Large intestine (tissue), 3 donors: ENCODE data around the gene GCHFR. TPM values are rescaled to one million over a fixed set of nuclear protein-coding genes. Genes with fewer than 3 reads are reported as not detected.

Experiments used
- DNase-seq, 2 donors: peaks; one replicate each; pipeline versions ENCODE4 v3.0.0 to v3.0.0-alpha.2; 2013
- H3K27ac ChIP-seq: one replicate; pipeline ENCODE4 v1.5.1; 2013; ENCODE audit warnings: low read length
- H3K27me3 ChIP-seq: 2 replicates; pipeline ENCODE4 v1.6.1; 2013; ENCODE audit warnings: low read length; ENCODE audit not compliant: control insufficient read depth, insufficient read depth
- H3K36me3 ChIP-seq: 2 replicates; pipeline ENCODE4 v1.6.1; 2013; ENCODE audit warnings: low read length; ENCODE audit not compliant: control insufficient read depth, insufficient read depth
- H3K4me1 ChIP-seq: one replicate; pipeline ENCODE4 v1.6.1; 2013; ENCODE audit warnings: low read length; ENCODE audit not compliant: control insufficient read depth, insufficient read depth
- H3K4me3 ChIP-seq: one replicate; pipeline ENCODE4 v1.5.1; 2013; ENCODE audit warnings: low read length
- H3K9me3 ChIP-seq: one replicate; pipeline ENCODE4 v1.6.1; 2013; ENCODE audit warnings: mild to moderate bottlenecking, low read depth, low read length, moderate library complexity; ENCODE audit not compliant: control insufficient read depth
- WGBS: methylation state at CpG from one replicate; pipeline ENCODE4 v1.1.5; 2013; ENCODE audit warnings: low lambda C conversion rate; ENCODE audit not compliant: insufficient coverage; 5-methylcytosine and 5-hydroxymethylcytosine counted together
- polyA plus RNA-seq: library from polyadenylated mRNA; unstranded; fragments of 120-200 nt; gene quantifications from one replicate; pipeline ENCODE4 v1.2.1, GENCODE V29; 2013

Gene GCHFR
- polyA plus RNA-seq, 1 donor = 182 TPM

DNA sequence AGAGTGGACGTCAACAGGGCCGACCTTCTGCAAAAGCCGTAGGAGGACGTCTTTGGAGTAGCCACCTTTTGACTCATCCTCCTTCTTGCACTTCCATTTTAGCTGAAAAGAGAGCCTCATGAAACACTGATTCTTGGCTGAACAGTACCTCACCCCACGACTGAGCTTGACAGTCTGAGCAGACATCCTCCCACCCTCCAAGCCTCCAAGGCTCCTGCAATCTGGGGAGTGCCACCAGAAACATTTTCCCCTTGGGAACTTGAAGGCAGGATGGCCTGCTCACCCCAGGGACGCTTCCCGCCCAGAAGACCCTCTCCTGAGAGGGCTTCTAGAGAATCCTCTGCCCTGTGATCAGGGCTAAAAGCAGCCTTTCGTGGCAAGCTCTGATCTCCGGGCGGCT is 11.1 kb downstream of the GCHFR start:
- H3K27me3 ChIP-seq = no peaks in the 10 kb centered on the region
- peaks cover 17% of the 10 kb centered on the region for H3K4me1 ChIP-seq
- peaks cover 71% of the 10 kb centered on the region for H3K36me3 ChIP-seq
- no peak for DNase-seq
- no peak overlapping the region for H3K4me3 ChIP-seq
- no CpG with 5 or more reads among the region's 10 CpGs for WGBS
- no peak overlapping the region for H3K27ac ChIP-seq
- no peaks in the 10 kb centered on the region for H3K9me3 ChIP-seq

DNA sequence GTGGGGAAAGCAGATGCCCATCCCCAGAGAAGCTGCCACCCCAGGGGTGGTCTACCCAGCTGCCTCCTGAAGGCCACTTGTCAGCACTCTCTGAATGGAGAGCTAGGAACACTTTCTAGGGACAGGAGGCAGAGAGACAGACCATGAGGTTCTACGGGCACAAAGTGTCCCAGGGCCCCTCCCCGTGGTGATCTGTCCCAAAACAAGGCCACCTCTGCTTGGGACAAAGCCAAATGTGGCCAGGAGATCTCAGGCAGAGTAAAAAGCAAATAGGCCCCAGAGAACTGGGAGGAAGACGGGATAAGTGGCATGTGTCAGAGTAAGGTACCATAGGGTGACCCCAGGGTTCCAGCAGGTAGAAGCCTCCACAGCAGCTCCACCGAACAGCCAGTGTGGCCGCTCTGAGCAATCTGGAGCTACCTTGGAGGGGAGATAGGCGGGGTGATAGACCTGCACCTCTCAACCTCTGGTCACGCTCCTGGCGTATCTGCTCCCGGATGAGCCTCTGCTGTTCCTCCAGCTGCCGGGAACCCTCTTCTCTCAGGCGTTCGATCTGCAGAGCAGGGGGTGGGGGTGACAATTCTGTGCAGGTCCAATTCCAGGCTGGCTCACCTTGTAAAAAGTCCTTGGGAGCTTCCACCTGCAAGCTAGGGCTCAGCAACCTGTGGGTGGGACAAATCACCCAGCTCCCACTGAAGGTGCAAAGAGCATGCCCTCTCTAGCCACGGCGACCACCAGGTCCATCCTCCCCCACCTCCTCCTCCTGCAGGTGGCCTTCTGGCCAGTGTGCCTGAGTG is 12.1 kb downstream of the GCHFR start:
- peaks cover 8% of the 10 kb centered on the region for H3K4me1 ChIP-seq
- H3K27ac ChIP-seq = no peak overlapping the region
- no peaks in the 10 kb centered on the region for H3K27me3 ChIP-seq
- peaks cover 72% of the 10 kb centered on the region for H3K36me3 ChIP-seq
- no peak for DNase-seq
- H3K4me3 ChIP-seq = no peak overlapping the region
- WGBS = no CpG with 5 or more reads among the region's 14 CpGs
- H3K9me3 ChIP-seq = no peaks in the 10 kb centered on the region

DNA sequence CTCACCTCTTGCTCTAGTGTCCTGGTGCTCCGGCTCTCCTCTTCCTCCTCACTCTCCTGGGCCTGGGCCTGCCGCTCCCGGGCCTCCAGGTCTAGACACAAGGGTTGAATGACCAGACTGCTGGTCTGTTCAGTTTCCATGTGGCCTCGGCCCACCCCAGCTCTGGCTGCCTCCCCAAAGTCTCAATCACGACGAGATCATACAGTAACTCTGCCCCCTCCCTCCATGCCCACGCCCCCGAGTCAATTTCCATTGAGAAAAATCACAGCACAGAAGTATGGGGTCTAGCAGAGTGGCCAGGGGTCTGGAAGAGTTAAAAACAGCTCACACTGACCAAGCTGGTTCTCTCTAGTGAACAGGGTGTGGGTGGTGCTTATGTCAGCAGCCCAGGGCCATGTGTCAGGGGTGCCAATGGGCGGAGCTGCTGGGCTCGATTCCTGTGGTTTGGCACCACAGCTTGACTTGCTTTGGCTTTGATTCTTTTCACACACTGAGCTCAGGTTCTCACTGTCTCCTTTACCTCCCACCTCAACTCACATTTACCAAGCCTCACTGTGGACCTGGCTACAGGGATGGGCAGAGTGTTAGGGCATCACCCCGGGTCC is 12.8 kb downstream of the GCHFR start:
- WGBS = no CpG with 5 or more reads among the region's 11 CpGs
- Histone ChIP-seq H3K4me3 (no peak overlapping the region), H3K27ac (no peak overlapping the region), H3K4me1 (peaks cover under 1% of the 10 kb centered on the region), H3K27me3 (no peaks in the 10 kb centered on the region), H3K9me3 (no peaks in the 10 kb centered on the region), H3K36me3 (peaks cover 70% of the 10 kb centered on the region)
- DNase-seq = no peak

DNA sequence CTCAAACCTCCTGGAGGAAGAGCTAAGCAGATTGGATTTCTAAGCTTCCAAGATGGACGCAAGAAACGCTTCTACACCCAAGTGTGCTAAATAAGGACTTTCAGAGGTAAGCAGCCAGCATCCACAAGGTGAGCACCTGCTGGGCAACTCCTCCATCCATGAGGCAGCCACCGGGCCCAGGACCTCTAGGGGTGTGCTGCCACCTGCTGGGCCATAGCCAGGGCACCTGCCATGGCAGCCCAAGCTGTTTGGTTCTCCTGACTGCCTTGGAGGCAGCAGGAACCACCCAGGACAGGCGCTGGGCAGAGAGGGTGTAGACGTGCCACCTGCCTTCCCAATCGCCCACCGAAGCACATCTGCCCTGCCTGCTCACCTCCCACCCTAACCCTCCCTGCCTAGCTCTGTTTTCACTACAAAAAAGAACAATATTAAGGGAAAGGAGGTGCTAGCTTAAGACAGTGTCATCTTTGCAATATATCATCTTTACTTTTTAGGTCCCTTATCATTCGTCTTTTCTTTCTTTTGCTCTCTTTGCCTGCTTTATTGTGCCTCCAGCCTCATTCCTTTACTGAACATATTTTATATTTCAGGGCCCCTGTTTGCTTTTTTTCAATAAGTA is 18.9 kb downstream of the GCHFR start:
- Histone ChIP-seq H3K4me3 (no peak overlapping the region), H3K27ac (no peak overlapping the region), H3K27me3 (no peaks in the 10 kb centered on the region), H3K36me3 (peaks cover 20% of the 10 kb centered on the region), H3K9me3 (no peaks in the 10 kb centered on the region), H3K4me1 (peaks cover 12% of the 10 kb centered on the region)
- peak; percentile 69 to 71 for DNase-seq
- 71% methylated on average over 1 of the region's 8 CpGs for WGBS

DNA sequence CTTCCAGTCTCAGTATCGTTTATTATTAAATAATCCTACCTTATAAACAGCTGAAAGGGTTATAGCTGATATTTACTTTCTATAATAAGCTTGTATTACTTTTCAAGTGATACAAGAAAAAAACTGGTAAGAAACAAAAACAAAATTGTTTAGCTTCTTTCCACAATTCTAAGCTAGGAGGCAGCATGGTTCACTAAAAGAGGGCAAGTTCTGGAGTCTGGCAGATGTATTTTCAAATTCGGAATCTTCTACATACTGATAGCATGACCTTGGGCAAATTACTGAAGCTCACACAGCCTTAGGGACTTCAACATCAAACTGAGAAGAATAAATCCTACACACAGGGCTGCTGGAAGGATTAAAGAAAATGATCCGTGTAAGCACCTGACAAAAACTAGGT is 21.3 kb downstream of the GCHFR start:
- Histone ChIP-seq H3K27me3 (no peaks in the 10 kb centered on the region), H3K27ac (no peak overlapping the region), H3K4me3 (no peak overlapping the region), H3K4me1 (peaks cover 16% of the 10 kb centered on the region), H3K36me3 (peaks cover 2% of the 10 kb centered on the region), H3K9me3 (no peaks in the 10 kb centered on the region)
- WGBS = 90% methylated on average over 2 of the region's 3 CpGs
- DNase-seq = no peak

DNA sequence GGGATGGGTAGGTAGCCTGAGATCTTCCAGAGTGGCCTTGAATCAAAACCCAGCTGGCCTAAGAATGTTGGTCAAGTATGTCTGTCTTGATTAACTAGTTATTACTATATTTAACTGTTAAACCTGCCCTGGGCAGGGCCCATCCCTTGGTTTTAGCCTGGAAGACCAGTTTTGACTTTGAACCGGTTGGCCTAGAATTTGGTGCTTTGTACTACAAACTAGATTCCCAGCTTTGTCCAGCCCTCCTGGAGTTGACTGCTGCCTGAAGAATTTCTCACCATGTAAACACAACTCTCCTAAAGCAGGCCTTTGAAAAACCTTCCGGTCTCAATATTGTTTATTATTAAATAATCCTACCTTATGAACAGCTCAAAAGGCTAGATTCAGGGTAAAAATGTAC is 21.9 kb downstream of the GCHFR start:
- no peak for DNase-seq
- no CpG with 5 or more reads among the region's 2 CpGs for WGBS
- Histone ChIP-seq H3K9me3 (no peaks in the 10 kb centered on the region), H3K27ac (no peak overlapping the region), H3K27me3 (no peaks in the 10 kb centered on the region), H3K4me3 (no peak overlapping the region), H3K4me1 (peaks cover 16% of the 10 kb centered on the region), H3K36me3 (peaks cover 2% of the 10 kb centered on the region)

DNA sequence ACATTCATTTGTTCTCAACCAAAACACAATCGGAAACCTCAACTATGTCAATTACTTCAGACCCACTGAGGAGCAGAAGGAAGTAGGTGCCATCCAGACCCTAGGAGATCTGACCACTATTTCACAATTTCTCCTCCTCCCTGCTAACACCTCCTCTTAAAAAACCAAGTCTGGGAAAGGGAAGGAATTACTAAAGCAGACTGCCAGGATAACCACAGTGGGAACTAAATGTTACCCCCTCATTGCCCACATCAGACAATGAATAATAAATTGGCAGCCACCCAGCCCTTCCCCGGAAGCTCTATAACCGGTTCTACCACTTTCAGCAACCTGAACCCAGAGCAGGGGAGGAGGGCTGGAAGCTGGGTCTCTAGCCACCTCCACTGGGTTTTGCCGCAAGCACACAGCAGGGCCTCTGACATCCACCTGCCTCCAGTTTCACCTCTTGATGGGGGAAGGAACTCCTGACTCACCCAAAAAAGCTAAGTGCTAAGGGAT is 23.5 kb downstream of the GCHFR start:
- whole genome bisulfite sequencing = no CpG with 5 or more reads among the region's 4 CpGs
- Histone ChIP-seq H3K9me3 (no peaks in the 10 kb centered on the region), H3K36me3 (peaks cover 8% of the 10 kb centered on the region), H3K4me3 (no peak overlapping the region), H3K27ac (peak overlapping the region; percentile 31), H3K27me3 (no peaks in the 10 kb centered on the region), H3K4me1 (peaks cover 16% of the 10 kb centered on the region)
- DNase-seq = peak; percentile 67 to 85

DNA sequence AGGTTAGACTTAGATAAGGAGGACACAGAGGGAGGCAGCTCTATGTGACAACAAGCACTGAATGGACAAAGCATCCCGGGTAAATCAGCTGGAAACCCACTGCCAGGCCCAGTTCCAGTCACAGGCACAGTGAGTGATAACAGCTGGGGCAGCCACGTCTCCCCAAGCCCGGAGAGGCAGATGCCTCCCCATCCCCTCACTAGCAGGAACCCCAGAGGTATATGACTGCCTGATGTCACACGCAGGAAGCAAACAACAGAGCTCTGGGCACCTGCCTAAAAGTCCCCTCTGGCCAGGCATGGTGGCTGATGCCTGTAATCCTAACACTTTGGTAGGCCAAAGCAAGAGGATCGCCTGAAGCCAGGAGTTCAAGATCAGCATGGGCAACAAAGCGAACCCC is 24.1 kb downstream of the GCHFR start:
- Histone ChIP-seq H3K4me3 (no peak overlapping the region), H3K36me3 (peaks cover 11% of the 10 kb centered on the region), H3K9me3 (no peaks in the 10 kb centered on the region), H3K4me1 (peaks cover 16% of the 10 kb centered on the region), H3K27me3 (no peaks in the 10 kb centered on the region), H3K27ac (peak overlapping the region; percentile 31)
- DNase-seq = no peak
- WGBS = no CpG with 5 or more reads among the region's 6 CpGs

DNA sequence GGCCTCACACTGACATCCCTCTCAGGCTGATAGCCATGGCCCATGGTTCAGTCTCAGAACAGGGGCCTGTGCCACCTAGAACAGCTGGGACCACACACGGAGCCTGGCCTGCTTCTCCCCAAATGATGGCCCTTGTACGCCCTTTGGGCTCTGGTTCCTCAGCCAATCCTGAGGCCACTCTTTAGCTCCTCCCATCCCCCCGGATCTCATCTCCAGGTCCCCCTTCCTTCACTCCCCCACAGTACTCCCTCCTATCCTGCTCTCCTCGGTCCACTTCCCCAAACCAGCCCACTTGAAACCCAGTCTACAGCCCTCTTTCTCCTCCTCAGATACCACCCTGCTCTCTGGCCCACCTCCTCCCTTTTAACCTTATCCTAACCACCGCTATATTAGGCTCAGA is 25.3 kb downstream of the GCHFR start:
- H3K4me1 ChIP-seq = peaks cover 21% of the 10 kb centered on the region
- no peak overlapping the region for H3K27ac ChIP-seq
- no peak overlapping the region for H3K4me3 ChIP-seq
- no peaks in the 10 kb centered on the region for H3K27me3 ChIP-seq
- DNase-seq = no peak
- peaks cover 11% of the 10 kb centered on the region for H3K36me3 ChIP-seq
- H3K9me3 ChIP-seq = no peaks in the 10 kb centered on the region
- WGBS = 68% methylated on average over 3 of the region's 5 CpGs

DNA sequence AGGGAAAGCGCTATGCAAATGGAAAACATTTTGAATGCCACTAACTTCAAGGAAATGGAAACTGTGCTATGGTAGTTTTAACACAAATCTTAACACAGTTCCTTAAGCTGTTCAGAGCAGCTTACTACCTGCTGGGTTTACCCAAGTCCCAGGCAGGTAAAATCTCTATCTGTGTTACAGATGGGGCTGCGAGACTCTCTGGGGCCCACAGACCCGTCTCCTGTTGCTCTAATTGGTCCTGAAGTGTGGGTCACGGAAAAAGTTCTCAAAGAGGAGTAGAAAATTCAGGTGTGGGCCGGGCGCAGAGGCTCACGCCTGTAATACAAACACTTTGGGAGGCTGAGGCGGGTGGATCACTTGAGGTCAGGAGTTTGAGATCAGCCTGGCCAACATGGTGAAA is 26.1 kb downstream of the GCHFR start:
- H3K4me1 ChIP-seq = peaks cover 21% of the 10 kb centered on the region
- peaks cover 9% of the 10 kb centered on the region for H3K36me3 ChIP-seq
- no peak overlapping the region for H3K27ac ChIP-seq
- DNase-seq = no peak
- WGBS = no CpG with 5 or more reads among the region's 8 CpGs
- H3K27me3 ChIP-seq = no peaks in the 10 kb centered on the region
- no peaks in the 10 kb centered on the region for H3K9me3 ChIP-seq
- no peak overlapping the region for H3K4me3 ChIP-seq
